Ectodermal cell (in vitro differentiated cells): ENCODE results near the gene OCEL1.
A peak's percentile ranks its signal among the peaks of the same experiment; 100 is the strongest.

Experiments
- H3K27ac ChIP-seq: 2 replicates; pipeline ENCODE4 v1.7.0; 2013; ENCODE audit warnings: mild to moderate bottlenecking, low read depth, low read length; ENCODE audit not compliant: insufficient read depth, poor library complexity, severe bottlenecking
- H3K27me3 ChIP-seq: 2 replicates; pipeline ENCODE4 v1.7.0; 2013; ENCODE audit warnings: mild to moderate bottlenecking, low read length; ENCODE audit not compliant: insufficient read depth, control insufficient read depth, poor library complexity, severe bottlenecking
- H3K36me3 ChIP-seq: one replicate; pipeline ENCODE4 v1.7.0; 2013; ENCODE audit warnings: low read length; ENCODE audit not compliant: control insufficient read depth, insufficient read depth
- H3K4me1 ChIP-seq: one replicate; pipeline ENCODE4 v1.7.0; 2013; ENCODE audit warnings: low read length; ENCODE audit not compliant: control insufficient read depth, insufficient read depth
- H3K4me3 ChIP-seq: 2 replicates; pipeline ENCODE4 v1.7.0; 2013; ENCODE audit warnings: low read depth, low read length, control low read depth; ENCODE audit not compliant: insufficient read depth
- H3K9me3 ChIP-seq: 2 replicates; pipeline ENCODE4 v1.7.0; 2013; ENCODE audit warnings: mild to moderate bottlenecking, low read length, moderate library complexity; ENCODE audit not compliant: control insufficient read depth
- WGBS, 2 experiments: methylation state at CpG; one replicate each; pipeline ENCODE4 v1.1.7; 2013; ENCODE audit warnings: missing lambda C conversion rate in 2 of 2; 5-methylcytosine and 5-hydroxymethylcytosine counted together

OCEL1 gene

DNA sequence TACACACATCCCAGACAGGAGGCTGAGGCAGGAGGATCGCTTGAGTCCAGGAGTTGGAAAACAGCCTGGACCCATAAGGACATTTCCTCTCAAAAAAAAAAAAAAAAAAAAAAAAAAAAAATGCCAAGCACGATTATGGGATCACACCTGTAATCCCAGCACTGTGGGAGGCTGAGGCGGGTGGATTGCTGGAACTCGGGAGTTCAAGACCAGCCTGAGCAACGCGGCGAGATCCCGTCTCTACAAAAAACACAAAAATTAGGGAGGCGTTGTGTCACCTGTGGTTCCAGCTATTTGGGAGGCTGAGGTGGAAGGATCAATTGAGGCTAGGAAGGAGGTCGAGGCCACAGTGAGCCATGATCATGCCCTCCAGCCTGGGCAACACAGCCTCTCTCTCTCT lies 973 bp upstream of the OCEL1 start:
- Histone ChIP-seq H3K36me3 (no peaks in the 10 kb centered on the region), H3K4me1 (no peaks in the 10 kb centered on the region), H3K4me3 (no peak overlapping the region), H3K27me3 (no peaks in the 10 kb centered on the region), H3K9me3 (no peaks in the 10 kb centered on the region), H3K27ac (no peak overlapping the region)
- WGBS, 2 experiments = 90% methylated on average over 10 of the region's 10 CpGs

DNA sequence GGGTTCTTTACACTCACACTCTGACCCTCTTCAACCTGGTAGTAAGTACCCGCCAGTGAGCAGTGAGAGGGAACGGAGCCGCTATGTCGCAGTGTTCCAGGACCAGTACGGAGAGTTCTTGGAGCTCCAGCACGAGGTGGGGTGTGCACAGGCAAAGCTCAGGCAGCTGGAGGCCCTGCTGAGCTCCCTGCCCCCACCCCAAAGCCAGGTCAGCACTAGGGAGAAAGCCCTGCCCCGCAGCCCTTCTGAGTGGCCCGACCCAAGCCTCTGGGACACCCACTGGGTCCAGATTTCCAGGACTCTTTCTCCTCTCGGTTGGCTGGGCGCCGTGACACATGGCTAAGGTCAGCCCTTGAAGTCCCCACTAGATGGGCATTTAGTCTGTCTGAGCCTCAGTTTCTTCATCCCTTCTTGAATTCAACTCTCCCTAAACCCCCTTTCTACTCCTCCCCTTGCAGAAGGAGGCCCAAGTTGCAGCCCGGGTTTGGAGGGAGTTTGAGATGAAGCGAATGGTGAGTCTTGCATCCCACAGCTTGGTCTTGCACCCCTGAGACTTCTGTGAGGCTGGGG lies 1.9 kb downstream of the OCEL1 start:
- WGBS, 2 experiments = 66 to 67% methylated on average over 13 of the region's 13 CpGs
- no peak overlapping the region for H3K27ac ChIP-seq

GRCh38 chr19:17229890-17230289 lies 3.9 kb downstream of the OCEL1 start:
- Histone ChIP-seq H3K27me3 (no peaks in the 10 kb centered on the region), H3K27ac (no peak overlapping the region), H3K4me3 (no peak overlapping the region), H3K4me1 (no peaks in the 10 kb centered on the region), H3K9me3 (no peaks in the 10 kb centered on the region), H3K36me3 (peaks cover 13% of the 10 kb centered on the region)
- 90 to 92% methylated on average over 3 of the region's 3 CpGs for WGBS, 2 experiments

More for the DNA sequence above, 1.9 kb downstream of the OCEL1 start:
- Histone ChIP-seq H3K36me3 (peaks cover 13% of the 10 kb centered on the region), H3K9me3 (no peaks in the 10 kb centered on the region), H3K4me3 (no peak overlapping the region), H3K27me3 (no peaks in the 10 kb centered on the region), H3K4me1 (no peaks in the 10 kb centered on the region)

DNA sequence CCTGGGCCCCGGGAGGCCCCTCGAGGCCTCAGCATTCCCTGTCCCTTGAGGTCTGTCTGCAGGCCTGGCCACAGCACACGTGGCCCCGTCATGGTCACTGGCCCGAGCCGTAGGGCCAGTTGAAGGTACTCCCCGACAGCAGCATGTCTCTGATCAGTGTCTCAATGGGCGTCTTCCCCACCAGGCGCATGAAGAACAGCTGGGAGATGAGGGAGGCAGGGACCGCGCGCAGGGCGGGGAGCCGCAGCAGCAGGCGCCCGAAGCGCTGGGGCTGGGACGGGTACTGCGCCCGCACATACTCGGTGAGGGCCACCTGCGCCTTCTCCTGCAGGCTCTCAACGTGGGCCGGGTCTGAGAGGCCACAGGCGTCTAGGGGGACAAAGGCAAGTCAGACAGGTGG lies 6.2 kb downstream of the OCEL1 start:
- WGBS, 2 experiments = 96 to 97% methylated on average over 25 of the region's 25 CpGs
- Histone ChIP-seq H3K27me3 (no peaks in the 10 kb centered on the region), H3K4me3 (no peak overlapping the region), H3K9me3 (no peaks in the 10 kb centered on the region), H3K36me3 (peaks cover 13% of the 10 kb centered on the region), H3K4me1 (no peaks in the 10 kb centered on the region), H3K27ac (no peak overlapping the region)

- Histone ChIP-seq H3K36me3 (peaks cover 22% of the 10 kb centered on the region), H3K4me3 (peak overlapping the region; percentile 66), H3K27ac (peak overlapping the region; percentile 77), H3K9me3 (no peaks in the 10 kb centered on the region), H3K4me1 (peaks cover under 1% of the 10 kb centered on the region), H3K27me3 (no peaks in the 10 kb centered on the region)
- WGBS, 2 experiments = 11 to 14% methylated on average over 11 of the region's 11 CpGs
These were observed 8.9 kb downstream of the OCEL1 start for GRCh38 chr19:17234911-17235299.

DNA sequence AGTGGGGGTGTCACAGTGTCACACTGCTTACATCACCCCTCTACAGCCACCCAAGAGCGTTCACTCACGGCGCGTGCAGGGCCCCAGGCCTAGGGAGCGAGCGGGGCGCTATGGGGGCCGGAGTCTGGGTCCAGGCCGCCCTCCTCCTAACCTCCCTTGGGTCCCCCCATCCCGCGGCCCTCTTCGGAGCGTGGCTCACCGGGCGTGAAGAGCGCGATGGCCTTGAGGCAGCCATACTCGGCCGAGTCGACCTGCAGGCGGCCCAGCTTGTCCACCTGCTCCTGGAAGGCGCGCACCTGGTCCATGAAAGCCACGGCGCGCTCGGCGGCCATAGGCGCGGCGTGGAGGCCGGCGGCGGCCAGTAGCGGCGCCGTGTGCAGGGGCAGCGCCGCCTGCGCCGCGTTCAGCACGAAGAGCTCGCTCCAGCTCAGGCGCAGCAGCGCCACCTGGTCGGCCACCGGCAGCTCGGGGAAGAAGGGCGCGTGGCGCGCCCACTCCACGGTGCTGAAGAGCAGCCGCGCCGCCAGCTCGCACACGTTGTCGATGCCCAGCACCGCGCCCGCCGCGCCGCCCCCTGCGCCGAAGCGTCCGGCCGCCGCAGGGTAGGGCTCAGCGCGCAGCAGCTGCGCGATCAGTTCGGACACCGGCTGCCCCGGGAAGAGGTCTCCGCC lies 9.4 kb downstream of the OCEL1 start:
- no peaks in the 10 kb centered on the region for H3K27me3 ChIP-seq
- peak overlapping the region; percentile 77 for H3K27ac ChIP-seq
- peak overlapping the region; percentile 66 for H3K4me3 ChIP-seq
- H3K9me3 ChIP-seq = no peaks in the 10 kb centered on the region
- 1% methylated on average over 80 of the region's 80 CpGs for WGBS, 2 experiments
- peaks cover 22% of the 10 kb centered on the region for H3K36me3 ChIP-seq
- peaks cover 6% of the 10 kb centered on the region for H3K4me1 ChIP-seq

- H3K4me1 ChIP-seq = peaks cover 12% of the 10 kb centered on the region
- WGBS, 2 experiments = 7 to 9% methylated on average over 16 to 18 of the region's 27 CpGs
- peak overlapping the region; percentile 66 for H3K4me3 ChIP-seq
- H3K36me3 ChIP-seq = peaks cover 22% of the 10 kb centered on the region
- H3K9me3 ChIP-seq = no peaks in the 10 kb centered on the region
- H3K27me3 ChIP-seq = no peaks in the 10 kb centered on the region
- H3K27ac ChIP-seq = peak overlapping the region; percentile 77
These were observed 10.1 kb downstream of the OCEL1 start for GRCh38 chr19:17235971-17236777.

DNA sequence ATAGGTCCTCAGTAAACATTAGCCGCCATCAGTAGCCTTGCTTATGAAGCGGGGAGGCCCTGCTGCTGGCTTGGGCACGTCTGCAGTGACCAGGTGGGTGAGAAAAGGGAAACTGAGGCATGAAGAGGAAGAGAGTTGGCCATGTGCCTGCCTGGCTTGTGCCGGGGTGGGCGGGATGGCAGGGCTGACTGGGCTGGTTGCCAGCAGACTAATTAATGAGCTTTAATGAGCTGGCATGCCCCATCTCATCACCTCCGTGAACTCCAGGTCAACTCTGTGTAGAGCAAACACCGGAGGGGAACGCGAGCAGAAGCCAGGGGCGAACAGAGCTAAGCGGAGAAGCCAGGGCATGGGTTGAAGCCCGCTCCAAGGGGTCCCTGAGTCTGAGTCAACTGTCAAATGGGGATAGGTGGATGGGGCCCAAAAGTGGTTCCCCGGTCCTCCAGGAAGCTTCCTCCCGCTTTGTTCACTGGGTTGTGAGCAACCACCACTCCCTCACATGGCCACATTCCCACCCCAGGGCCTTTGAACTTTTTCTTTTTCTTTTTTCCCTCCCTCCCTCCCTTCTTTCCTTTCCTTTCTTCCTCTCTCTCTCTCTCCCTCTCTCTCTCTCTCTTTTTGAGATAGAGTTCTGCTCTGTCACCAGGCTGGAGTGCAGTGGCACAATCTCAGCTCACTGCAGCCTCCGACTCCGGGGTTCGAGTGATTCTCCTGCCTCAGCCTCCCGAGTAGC lies 11.0 kb downstream of the OCEL1 start:
- H3K4me1 ChIP-seq = peaks cover 12% of the 10 kb centered on the region
- no peaks in the 10 kb centered on the region for H3K9me3 ChIP-seq
- no peak overlapping the region for H3K27ac ChIP-seq
- no peaks in the 10 kb centered on the region for H3K27me3 ChIP-seq
- H3K36me3 ChIP-seq = peaks cover 17% of the 10 kb centered on the region
- no peak overlapping the region for H3K4me3 ChIP-seq
- WGBS, 2 experiments = 92% methylated on average over 18 of the region's 18 CpGs

- peaks cover 9% of the 10 kb centered on the region for H3K36me3 ChIP-seq
- peaks cover 12% of the 10 kb centered on the region for H3K4me1 ChIP-seq
- H3K27me3 ChIP-seq = no peaks in the 10 kb centered on the region
- WGBS, 2 experiments = 95 to 96% methylated on average over 13 of the region's 13 CpGs
- no peak overlapping the region for H3K27ac ChIP-seq
- no peaks in the 10 kb centered on the region for H3K9me3 ChIP-seq
- H3K4me3 ChIP-seq = no peak overlapping the region
These were observed 12.0 kb downstream of the OCEL1 start for GRCh38 chr19:17237747-17238706.
